Caki2 (cell line): Measurements from ENCODE around the gene SAMD1. TPM values are rescaled to one million over a fixed set of nuclear protein-coding genes. Genes with fewer than 3 reads are reported as not detected.

Experiments used
- DNase-seq: peaks from one replicate; pipeline ENCODE4 v3.0.0-alpha.2; 2015; ENCODE audit warnings: low read depth
- in situ Hi-C: cut with HindIII; loops from 2 replicates; pipeline ENCODE4 v1.10.0; 2016; ENCODE audit warnings: low sequenced_read_pairs, low pct_unique_long_range_greater_than_20kb, mixed read lengths
- total RNA-seq: library from RNA; depleted of rRNA; stranded (reverse); fragments of >200 nt; shearing (Covaris generic); gene quantifications from 2 replicates; pipeline ENCODE4 v1.2.3, GENCODE V29; 2014; ENCODE audit warnings: low replicate concordance

The SAMD1 gene
- total RNA-seq, 1 experiment from 2014 or later, result 92.1 TPM

DNA sequence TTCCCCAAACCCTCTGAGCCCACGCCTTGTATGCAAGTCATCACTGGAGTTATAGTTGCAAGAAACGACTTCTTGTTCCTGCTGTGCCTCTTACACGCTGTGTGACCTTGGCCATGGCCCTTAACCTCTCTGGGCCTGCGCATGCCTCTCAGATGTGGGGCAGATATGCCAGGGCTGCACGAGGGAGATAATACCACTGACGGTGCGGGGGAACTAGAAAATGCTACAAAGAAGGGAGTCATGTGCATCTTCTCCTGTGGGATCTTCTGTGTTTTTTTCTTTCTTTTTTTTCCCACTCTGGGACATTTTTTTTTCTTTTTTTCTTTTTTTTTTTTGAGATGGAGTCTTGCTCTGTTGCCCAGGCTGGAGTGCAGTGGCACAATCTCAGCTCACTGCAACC, 4.3 kb upstream of the SAMD1 start:
- in situ Hi-C loops, result loop anchor here (25.0 kb wide), 1 partner anchor 183 kb away; the partner anchor contains the start of genes BRME1 and CC2D1A
- DNase-seq, result no peak

DNA sequence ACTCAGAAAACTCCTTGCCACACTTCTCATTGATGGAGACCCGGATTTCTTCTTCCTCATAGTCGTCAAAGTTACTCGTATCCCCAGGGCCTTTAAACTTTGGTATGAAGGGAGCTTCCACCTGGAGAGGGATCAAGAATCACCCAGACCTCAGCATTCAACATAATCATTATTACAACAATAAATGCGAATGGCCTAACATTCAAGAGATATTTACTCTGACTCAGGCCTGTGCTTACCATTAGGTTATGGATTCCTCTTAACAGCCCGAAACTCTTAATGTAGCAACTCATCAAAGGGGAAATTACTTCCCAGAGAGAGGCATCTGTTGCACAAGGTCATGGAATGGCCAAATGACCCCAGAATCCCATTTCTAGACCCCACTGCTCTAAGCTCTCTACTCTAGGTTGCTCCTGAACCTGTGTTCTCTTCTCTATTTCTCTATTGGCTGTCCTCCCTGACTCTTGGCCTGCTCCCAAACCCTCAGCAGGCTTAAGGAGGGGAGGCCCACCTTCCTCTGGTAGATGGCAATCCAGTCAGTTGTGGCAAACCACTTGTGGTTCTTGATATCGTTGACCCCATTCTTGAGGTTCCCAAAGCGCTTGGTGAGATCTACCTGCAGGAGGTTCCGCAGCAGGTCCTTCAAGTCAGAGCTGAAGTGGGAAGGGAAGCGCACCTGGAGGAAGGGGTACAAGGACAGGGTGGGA, 2.7 kb upstream of the SAMD1 start:
- no peak for DNase-seq
- in situ Hi-C loops, result loop anchor here (25.0 kb wide), 1 partner anchor 181 kb away; the partner anchor contains the start of genes BRME1 and CC2D1A

DNA sequence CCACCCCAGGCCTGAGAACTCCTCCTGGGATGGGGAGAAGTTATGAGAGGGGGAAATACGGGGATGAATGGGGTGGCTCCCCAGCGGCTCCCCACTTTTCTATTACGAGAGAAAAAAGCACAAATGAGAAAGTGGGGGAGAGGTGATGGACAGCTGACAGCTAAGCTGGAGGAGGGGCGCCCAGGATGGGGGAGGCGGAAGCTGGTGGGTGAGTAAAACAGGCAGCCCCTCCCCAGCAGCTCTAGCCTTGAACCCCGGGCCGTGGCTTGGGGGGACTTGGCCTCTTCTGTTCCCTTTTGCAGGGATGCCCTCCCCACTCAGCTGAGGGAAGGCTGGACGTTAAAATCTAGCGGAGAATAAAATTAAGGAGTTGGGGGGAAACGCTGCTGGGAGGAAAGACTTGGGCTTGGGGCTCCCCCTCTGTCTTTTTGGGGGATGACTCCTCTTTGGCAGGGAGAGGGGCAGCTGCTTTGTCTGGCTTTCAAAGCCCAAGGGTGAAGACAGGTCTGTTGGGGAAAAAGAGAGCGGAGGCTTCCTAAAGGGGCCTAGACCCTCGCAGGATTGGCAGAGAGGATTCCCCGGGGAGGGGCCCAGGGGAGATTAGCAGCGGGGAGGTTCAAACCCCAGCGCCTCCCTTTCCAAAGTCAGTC, 1.4 kb upstream of the SAMD1 start:
- DNase-seq, result no peak
- in situ Hi-C loops, result loop anchor here (25.0 kb wide), 1 partner anchor 180 kb away; the partner anchor contains the start of genes BRME1 and CC2D1A

DNA sequence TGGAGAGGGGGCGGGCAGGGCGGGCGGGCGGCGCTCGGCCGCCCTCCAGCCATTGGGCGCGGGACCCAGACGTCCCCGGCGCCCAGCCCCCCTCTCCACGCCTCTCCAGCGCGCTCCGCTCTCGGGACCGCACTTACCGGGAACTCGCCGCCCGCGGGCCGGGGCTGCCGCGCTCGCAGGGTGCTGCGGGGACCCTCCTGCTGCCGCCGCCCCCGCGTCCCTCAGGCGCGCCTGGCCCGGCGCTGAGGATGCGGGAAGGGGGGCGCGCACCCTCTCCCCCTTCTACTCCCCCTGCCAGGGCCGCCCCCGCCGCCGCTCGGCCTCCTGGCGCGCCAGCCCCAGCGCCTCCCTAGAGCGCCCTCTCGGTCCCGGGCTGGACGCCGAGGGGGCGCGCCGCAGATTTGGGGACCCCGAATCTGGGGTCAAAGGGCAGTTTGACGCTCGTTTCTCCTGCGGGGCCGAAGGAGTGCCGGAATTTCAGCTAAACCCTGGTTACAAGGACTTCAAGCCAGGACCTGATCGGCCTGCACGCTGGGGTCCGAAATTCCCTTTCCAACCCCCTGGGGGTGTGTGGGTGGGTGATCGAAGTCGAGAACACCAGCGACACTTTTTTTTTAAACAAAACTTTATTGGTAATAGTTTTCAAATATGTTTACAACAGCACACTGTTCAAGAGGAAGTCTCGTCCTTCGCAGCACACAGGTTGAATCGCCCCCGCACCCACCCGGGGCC, 696 bp upstream of the SAMD1 start:
- DNase-seq, result peak; percentile 78
- in situ Hi-C loops, result loop anchor here (25.0 kb wide), 1 partner anchor 179 kb away; the partner anchor contains the start of genes BRME1 and CC2D1A

DNA sequence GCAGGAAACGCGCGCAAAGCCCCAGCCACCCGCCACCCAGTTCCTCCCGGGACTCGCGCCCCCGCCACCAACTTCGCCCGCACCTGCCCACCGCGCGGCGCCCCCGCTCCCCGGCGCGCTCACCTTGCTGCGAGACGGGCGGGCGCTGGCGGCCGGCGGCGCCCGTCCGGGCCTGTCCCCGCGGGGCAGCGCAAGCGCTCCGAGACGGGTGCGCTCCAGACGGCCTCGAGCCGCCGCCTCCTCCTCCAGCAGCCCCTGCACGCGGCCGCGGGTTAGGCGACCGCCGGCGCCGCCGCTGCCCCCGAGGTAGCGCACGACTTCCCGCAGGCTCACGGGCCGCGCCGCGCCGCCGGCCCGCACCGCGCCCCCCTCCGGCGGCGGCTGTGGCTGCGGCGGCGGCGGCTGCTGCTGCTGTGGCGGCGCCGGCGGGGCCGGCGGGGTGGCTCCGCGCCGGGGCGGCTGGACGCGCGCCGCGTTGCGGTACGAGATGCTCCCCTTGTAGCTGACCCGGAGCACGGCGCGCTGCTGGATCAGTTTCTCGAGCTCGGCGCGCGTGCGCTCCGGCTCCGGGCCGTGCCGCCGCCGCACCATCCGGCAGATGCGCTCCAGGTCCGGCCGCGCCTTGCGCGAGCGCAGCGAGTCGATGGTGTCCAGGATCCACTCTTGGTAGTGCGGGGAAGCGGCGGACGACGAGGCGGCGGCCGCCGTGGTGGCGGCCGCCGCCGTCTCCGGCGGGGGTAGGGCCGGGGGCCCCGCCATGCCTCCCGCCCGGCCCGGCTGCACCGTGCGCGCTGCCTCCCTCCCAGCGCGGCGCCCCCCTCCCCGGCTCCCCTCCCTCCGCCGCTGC, 666 bp downstream of the SAMD1 start:
- DNase-seq, result peak; percentile 48

DNA sequence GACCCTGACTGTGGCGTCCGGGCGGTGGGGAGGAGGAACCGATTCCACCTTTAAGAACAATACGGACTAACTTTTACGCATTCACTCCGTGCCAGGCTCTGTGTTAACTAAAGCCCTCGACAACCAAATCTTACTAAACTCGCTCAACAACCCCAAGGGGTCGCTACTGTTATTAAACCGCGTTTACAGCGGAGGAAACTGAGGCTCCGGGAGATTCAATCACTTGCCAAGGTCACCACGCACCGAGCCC, 1.2 kb downstream of the SAMD1 start:
- in situ Hi-C loops, result loop anchor here (25.0 kb wide), 1 partner anchor 177 kb away; the partner anchor contains the start of genes BRME1 and CC2D1A
- DNase-seq, result no peak

More for the DNA sequence above, 666 bp downstream of the SAMD1 start:
- in situ Hi-C loops, result loop anchor here (25.0 kb wide), 1 partner anchor 178 kb away; the partner anchor contains the start of genes BRME1 and CC2D1A

DNA sequence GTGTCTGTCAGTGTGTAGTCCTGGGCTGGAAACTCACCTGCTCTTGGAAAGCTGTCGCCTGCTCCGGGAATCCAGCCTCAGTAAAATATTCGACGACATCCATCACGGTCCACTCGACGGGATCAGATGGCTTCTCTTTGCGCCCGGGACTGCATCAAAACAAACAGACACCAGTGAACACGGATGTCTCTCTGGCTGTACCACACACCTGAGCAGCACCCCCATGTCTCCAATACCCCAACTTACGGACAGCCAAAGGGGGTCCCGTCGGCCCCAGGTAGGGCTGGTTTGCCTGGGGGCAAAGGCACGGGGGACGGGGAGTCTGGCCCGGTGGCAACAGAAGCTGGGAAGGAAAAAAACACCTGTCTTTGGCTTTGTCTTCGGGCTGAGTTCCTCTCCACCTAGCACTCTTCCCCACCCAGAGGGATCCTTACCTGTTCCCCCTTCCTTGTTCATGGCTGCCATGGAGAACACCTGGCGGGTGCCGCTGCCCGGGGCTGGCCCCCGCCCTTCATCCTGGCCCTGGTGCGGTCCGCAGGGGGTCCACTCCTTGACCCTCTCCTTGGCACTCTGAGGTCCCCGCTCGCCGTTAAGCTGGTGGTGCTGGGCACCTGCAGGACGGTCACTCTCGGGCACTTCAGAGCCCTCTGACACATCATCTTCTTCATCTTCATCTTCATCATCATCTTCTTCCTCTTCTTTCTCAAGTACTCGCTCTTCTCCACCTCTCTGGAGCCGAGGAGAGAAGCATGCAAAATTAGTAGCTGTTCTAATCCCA, 1.7 kb downstream of the SAMD1 start:
- DNase-seq, result no peak
- in situ Hi-C loops, result loop anchor here (25.0 kb wide), 1 partner anchor 177 kb away; the partner anchor contains the start of genes BRME1 and CC2D1A

DNA sequence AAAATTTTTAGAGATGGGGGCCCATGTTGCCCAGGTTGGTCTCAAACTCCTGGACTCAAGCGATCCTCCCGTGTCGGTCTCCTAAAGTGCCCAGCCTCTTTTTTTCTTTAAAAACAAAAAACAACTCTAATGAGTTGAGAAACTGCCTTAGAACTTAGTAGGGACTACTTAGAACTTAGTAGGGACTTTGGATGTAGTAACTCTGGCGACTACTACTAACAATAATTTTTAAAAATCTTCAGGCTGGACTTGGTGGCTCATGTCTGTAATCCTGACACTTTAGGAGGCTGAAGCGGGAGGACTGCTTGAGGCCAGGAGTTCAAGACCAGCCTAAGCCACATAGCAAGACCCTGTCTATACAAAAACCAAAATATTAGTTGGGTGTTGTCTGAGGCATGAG, 4.5 kb downstream of the SAMD1 start:
- in situ Hi-C loops, result loop anchor here (25.0 kb wide), 1 partner anchor 174 kb away; the partner anchor contains the start of genes BRME1 and CC2D1A
- DNase-seq, result no peak

DNA sequence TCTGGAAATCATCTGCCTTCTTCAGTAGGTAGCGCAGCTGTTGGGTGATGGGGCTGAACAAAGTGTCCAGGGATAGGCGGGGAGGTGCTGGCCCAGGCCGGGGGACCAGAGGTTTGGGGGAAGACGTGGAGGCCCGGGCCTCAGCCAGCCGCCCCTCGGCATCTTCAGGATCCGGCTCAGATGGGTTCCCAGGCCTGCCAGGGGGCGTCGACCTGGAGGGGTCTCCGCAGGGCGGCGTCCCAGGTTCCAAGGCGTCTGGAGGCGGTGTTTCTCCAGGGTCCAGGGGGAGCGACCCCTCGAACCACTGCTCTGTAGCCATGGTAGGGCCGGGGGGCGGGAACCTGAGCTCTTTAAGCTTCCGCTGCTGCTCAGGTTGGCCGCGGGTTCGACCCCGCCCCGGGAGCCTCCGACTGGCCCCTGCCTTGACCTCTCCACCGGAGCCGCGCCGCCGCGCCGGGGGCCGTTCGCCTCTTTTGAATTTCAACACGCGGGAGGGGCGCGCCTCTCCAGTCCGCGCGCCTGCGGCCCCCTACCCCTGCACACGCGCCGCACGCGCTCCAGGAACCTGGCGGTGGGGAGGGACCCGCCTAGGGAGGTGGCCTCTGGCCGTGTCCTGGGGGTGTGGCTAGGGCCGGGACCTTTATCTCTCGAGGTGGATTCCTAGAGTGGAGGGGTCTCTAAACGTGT, 5.1 kb downstream of the SAMD1 start, which contains the start of gene C19orf67:
C19orf67 (minus strand) TSS at position 475 of the 687 bp plus-strand sequence; CDS start at position 319, 156 bp downstream.
- in situ Hi-C loops, result loop anchor here (25.0 kb wide), 1 partner anchor 173 kb away; the partner anchor contains the start of genes BRME1 and CC2D1A
- no peak for DNase-seq

DNA sequence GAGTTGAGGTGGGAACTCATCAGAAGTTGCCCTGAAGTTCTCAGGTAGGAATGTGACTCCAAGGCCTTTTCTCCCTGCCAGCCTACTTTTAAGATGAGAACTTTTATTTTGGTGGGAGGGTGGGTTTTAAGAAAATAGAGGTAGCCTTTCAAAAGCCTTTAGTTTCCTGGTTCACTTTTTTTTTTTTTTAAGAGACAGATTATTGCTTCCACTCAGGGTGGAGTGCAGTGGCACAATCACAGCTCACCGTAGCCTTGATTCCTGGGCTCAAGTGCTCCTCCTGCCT, 7.9 kb downstream of the SAMD1 start:
- in situ Hi-C loops, result loop anchor here (25.0 kb wide), 1 partner anchor 170 kb away; the partner anchor contains the start of genes BRME1 and CC2D1A
- no peak for DNase-seq

DNA sequence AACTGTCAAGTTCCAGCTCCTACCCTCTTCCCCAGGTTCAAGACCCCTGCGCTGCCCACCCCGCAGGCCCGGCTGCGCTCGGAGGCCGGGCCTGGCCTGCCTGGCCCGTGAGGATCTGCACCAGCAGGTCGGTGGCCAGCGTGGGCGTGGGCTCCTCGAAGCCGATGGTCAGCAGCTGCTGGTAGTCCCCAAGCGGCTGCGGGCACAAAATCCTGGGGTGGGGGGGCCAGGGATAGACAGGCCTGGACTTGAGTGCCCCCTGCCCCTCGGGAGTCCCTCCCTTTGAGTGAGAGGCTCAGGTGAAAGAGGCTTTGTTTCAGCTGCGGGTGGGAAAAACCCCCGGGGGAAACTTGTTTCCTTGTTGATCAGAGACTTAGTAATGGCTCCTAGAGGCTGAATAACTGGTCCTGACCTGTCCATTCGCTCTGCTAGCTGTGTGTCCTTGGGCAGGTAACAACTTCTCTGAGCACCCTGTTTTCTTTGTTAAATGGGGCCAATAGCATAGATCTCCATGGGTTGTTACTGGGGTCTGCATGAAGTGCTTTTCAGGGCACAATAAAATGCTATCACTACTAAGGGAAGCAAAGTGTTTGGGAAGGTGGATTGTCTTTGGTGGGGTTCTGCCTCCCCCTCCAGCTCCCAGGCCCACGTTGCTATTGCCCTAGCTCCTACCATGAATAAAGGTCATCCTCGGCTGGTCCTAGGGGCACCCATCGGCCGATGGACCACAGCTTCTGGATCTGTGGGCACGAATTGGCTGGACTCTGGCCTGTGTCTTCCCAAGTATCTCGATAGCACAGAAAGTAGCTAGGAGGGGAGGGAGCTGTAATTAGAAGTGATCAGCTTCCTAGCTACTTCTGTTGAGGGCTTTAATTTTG, 8.5 kb downstream of the SAMD1 start:
- DNase-seq, result no peak
- in situ Hi-C loops, result loop anchor here (25.0 kb wide), 1 partner anchor 170 kb away; the partner anchor contains the start of genes BRME1 and CC2D1A

DNA sequence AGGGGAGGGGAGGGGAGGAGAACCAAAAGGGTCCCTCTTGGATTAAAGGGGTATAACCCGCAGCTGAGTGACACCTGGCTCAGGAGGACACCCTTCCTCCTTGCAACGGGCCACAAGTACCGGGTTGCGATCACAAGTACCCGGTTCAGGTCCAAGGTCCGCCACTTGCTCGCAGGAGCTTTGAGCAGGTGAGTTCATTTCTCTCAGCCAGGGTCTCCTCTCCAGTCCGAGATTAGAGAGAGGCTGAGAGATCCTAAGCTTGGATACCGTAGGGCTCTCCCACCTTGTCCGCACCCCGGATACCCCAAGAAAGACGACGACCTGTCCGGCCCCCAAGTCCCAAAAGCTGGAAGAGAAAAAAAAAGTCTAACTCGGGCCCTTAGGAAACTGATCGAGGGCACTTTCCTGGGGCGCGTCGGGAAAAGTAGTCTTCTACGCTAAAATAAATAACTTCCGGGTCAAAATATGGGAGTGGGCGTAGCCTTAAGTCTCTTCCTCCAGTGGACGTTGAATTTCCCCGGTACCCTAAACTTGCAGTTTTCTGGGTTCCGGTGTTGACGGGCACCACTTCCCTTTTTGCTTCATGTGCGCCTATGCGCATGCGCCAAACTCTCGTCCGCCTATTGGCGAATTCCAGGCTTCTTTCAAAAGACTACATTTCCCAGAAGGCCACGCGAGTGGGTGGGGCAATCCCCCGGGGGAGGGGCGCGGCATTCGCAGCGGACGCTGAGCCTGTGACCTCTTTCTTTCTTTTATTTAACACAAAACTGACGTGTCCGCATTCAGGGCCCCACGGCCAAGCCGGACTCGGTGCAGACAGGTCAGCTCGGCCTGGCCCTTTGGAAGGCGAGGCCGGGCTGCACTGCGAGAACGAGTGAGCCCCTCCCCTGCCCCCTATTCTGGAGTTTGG, 9.4 kb downstream of the SAMD1 start:
- DNase-seq, result peak; percentile 98
- in situ Hi-C loops, result loop anchor here (25.0 kb wide), 1 partner anchor 169 kb away; the partner anchor contains the start of genes BRME1 and CC2D1A

DNA sequence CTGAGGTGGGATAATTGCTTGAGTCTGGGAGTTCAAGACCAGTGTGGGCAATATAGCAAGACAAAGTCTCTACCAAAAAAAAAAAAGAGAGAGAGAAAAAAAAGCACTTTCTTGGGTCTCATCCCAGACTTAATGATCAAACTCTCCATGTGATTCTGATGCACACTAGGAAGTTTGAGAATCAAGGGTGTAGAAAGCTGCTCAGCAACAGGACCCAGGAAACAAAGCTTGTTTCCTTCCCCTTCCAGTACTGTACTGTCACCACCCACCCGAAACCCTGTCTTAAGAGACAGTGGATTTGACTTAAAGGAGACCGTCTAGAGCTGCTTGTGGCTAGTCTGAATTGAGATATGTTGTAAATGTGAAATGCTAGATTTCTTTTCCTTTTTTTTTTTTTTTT, 12.1 kb downstream of the SAMD1 start:
- DNase-seq, result no peak
- in situ Hi-C loops, result loop anchor here (25.0 kb wide), 1 partner anchor 166 kb away; the partner anchor contains the start of genes BRME1 and CC2D1A

DNA sequence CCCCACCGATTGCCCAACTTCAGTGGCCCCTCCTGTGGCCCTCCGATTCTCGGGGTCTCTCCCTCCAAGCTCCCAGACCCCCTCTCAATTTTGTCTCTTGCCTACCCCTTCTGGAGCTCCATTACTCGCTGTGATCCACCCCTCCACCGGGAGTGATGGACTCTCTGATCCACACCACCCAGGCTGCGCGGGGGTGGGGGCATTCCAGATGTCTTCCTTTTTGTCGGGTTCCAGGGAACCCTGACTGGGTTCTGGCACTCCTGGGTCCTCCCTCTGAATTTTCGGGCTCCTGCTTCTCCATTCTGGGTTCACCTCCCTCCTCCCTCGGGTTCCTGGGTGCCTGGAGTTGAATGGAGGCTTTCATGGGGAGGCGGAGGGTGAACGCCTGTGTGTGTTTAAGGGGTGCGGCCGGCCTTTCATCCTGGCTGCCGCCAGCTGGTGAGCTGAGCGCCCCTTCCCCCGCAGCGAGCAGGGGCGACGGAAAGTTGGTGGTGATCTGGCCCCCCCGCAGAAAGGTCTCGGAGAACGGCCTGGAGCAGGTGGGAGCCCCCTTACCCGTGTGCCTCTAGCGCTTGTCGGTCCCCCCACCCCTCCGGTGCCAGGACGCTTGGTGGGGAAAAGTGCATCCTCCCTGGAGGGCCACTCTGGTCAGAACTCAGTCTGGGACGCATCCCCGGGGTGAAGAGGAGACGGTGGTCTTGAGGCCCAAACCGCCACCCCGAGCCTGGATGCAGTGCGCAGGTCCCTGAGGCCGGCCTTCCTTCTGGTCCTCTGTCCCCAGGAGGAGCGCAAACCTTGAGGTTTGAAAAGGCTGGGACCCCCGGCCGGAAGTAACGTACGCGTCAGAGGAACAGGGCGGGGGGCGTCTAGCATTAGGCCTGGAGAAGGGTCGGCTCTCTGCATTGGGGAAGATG, 16.4 kb downstream of the SAMD1 start:
- in situ Hi-C loops, result no loop called here
- no peak for DNase-seq
